Activated CD8-positive, alpha-beta memory T cell treated with anti-CD3 and anti-CD28 coated beads, Interleukin-2, amount 50 U/mL, for 24 hours (primary cell): ENCODE measurements around the gene NF1.
"Not testable (repeated sequence)": the region's sequence is repeated elsewhere in the genome, so short reads cannot be mapped to it uniquely, and the experiment has no call there.

Source experiments
- DNase-seq: peaks from one replicate; pipeline ENCODE4 v3.0.0-alpha.2; 2020; ENCODE audit errors: extremely low read depth

NF1 gene

GRCh38 chr17:31178951-31179350 is 84.2 kb downstream of the NF1 start:
- not testable (repeated sequence) for DNase-seq

GRCh38 chr17:31195305-31195704 is 100.5 kb downstream of the NF1 start:
- DNase-seq: no peak

- DNase-seq: no peak
Observed at GRCh38 chr17:31198026-31198425, 103.2 kb downstream of the NF1 start.

GRCh38 chr17:31198666-31199065 is 103.9 kb downstream of the NF1 start:
- DNase-seq: not testable (repeated sequence)

- DNase-seq: no peak
Observed at GRCh38 chr17:31200287-31200686, 105.5 kb downstream of the NF1 start.

DNA sequence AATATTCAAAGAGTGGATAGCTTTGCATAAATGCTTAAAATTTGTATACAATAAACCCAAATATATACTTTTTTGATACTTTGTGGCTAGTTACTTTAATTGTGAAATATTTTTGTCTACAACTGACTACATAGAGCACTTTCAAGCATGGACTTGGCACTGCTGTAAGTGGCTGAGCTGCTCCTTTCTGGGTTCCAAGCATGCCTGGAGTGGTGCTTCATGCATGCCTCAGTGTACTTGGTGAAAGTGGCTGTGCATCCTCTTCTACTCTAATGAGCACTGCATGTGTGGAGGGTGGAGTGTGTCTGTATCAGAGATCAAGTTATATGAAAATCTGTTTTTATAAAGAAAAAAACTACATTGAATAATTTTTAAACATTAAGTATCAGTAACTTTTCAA is 108.2 kb downstream of the NF1 start:
- no peak for DNase-seq

DNA sequence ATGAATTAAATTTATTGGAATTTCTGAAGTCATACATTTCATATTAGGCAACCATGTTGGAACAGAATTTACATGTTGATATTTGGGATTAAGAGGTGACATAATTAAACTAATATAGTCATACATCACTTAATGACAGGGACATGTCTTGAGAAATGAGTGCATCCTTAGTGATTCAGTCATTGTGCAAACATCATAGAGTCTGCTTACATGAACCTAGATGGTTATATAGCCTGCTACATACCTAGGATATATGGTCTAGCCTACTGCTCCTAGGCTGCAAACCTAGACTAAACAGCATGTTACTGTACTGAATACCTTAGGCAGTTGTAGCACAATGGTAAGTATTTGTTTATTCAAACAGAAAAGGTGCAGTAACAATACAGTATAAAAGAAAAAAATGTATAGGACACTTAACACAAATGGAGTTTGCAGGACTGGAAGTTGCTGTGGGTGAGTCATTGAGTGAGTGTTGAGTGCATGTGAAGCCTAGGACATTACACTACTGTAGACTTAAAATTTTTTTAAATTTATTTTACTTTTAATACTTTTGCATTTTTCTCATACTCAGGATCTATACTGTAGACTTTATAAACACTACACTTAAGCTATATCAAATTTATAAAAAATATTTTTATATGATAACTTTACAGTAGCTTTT is 116.7 kb downstream of the NF1 start:
- no peak for DNase-seq

GRCh38 chr17:31216031-31216751 is 121.4 kb downstream of the NF1 start:
- DNase-seq: no peak

DNA sequence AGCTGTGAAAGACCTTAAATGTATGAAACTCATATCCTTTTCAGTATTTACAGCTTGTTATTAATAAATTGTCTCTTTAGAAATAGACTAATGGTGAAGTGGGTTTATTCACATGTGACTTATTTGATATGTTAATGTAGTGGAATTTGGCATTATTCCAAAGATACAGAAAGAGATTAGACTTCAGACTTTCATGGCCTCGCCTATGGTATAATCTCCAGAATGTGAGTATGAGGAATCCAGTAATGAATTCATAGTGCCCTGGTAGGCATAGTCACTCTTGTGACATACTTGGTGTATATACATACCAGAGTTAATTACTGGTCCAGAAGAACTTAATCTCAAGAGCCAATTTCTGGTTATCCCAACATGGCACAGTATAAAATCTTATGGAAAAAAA is 129.6 kb downstream of the NF1 start:
- no peak for DNase-seq

- no peak for DNase-seq
Observed at GRCh38 chr17:31225831-31226230, 131.1 kb downstream of the NF1 start.

GRCh38 chr17:31226373-31226772 is 131.6 kb downstream of the NF1 start:
- no peak for DNase-seq

- DNase-seq: no peak
Observed at GRCh38 chr17:31226950-31227349, 132.2 kb downstream of the NF1 start.

DNA sequence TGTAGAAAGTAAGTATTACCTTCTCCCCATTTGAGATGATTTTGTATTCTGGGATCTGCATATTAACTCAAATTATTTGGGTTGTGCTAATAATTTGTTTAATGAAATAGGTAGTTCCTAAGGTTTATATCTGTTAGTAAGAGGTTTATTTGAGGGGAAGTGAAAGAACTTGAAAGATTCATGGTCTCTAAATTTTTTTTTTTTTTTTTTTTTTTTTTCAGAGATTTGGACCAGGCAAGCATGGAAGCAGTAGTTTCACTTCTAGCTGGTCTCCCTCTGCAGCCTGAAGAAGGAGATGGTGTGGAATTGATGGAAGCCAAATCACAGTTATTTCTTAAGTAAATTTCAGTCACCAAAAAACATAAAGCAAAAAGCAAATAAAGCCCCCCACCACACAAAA is 137.1 kb downstream of the NF1 start:
- DNase-seq: no peak

- DNase-seq: no peak
Observed at GRCh38 chr17:31235110-31235509, 140.3 kb downstream of the NF1 start.

DNA sequence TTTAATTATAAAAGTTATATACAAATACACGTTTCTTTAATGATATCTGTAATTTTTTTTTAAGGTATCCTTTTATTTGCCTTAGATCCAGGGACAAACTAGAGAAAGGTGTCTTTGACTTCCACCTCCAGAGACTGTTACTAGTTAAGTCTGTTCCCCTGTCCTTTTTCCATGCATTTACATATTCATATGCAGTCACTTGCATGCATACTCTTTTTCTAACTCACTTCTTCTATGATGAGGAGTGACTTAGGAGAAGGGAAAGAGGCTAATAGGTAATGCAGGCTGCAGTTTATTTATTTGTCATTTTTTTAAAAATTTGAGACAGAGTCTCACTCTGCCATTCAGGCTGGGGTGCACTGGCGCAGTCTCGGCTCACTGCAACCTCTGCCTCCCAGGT is 141.4 kb downstream of the NF1 start:
- DNase-seq: no peak

GRCh38 chr17:31236712-31237111 is 141.9 kb downstream of the NF1 start:
- DNase-seq: no peak

DNA sequence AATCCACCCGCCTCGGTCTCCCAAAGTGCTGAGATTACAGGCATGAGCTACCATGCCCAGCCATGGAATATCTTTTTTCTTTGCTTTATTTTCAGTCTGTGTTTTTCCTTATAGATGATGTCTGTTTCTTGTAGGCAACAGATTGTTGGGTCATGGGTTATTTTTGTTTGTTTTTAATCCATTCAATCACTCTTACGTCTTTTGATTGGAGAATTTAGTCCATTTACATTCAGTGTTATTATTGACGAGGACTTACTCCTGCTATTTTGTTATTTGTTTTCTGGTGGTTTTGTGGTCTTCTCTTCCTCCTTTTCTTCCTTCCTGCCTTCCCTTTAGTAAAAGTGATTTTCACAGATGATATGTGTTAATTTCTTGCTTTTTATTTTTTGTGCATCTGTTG is 146.3 kb downstream of the NF1 start:
- DNase-seq: no peak

GRCh38 chr17:31248986-31249834 is 154.4 kb downstream of the NF1 start:
- DNase-seq: no peak

DNA sequence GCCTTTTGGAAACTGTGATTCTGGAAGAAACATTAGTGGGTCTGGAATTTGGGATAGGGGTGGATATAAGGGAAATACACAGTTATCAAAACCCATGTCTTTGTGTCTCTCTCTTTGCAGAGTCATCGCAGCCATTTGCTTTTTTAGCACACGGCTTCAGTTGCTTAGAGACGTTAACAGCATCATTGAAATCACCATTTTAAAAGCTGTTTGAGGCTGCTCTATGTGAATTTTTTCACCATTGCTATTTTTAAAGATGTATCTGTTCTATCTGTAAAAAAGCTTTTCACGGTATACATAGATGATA is 155.0 kb downstream of the NF1 start:
- no peak for DNase-seq

GRCh38 chr17:31250229-31250628 is 155.5 kb downstream of the NF1 start:
- DNase-seq: no peak

DNA sequence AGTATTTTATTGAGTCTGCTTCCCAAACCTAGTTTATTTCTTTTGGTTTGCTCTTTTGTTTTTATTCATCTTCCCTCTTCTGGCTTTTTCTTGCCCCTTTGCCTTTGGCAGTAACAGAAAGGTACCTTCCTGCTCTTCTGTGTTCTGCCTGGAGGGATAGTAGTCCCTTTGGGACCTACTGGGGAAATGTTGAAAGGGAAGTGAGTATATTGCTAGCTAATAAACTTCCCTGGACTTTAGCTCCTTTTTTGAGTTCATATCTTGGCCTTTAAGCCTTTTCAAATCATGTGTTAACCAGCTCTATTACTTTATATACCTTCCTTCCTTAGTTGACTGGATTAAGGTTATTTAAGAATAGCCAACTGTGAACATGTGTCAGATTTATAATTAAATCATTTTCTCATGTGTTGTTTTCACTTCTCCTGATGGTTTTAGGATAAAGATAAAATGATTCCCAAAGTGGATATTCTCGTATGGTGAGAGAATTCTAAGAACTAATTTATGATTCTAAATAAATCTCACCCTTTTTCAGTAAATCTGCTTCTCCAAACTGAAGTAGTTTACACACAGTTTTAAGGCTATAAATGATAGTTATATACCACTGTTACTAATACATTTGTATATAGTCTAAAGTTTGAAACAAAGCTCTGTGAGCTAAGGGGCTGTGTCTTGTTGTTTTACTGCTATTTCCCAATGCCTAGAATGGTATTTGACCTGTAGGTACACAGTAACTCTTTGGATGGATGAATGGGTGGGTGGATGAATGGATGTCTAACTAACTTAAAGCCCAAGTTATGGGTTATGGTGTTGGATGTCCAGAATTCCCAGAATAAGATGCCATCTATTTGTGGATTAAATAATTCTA is 156.6 kb downstream of the NF1 start:
- no peak for DNase-seq

GRCh38 chr17:31251970-31252328 is 157.2 kb downstream of the NF1 start:
- no peak for DNase-seq
